SK-N-SH (cell line): ENCODE data around the gene PTPRD.

Experiments used
- EP300 ChIP-seq, 2 experiments: IDR thresholded peaks; 2 replicates each; pipeline versions ENCODE4 v1.4.0 to v1.6.1; 2012; ENCODE audit warnings: borderline replicate concordance in 1 of 2, low read depth in 1 of 2, low read length in 1 of 2
- EZH2phosphoT487 ChIP-seq: fragments of 200-600 bp; sonication (generic); IDR thresholded peaks from 2 replicates; pipeline ENCODE4 v1.6.1; 2017; ENCODE audit warnings: low read depth, mixed run types, mild to moderate bottlenecking, antibody characterized with exemption, moderate library complexity, borderline replicate concordance
- FOXJ3 ChIP-seq: sonication (generic); formaldehyde crosslinking; IDR thresholded peaks from 2 replicates; pipeline ENCODE4 v1.5.1; 2020; ENCODE audit warnings: mild to moderate bottlenecking, missing genetic modification reagents
- GABPA ChIP-seq: IDR thresholded peaks from 2 replicates; pipeline ENCODE4 v1.4.0; 2012; ENCODE audit warnings: low read depth, mild to moderate bottlenecking
- RXRA ChIP-seq: IDR thresholded peaks from 2 replicates; pipeline ENCODE4 v1.4.0; 2012; ENCODE audit warnings: low read depth, mild to moderate bottlenecking, borderline replicate concordance
- TF ChIP-seq, protein P1 (sequence below): fragments of 200-600 bp; sonication (generic); IDR thresholded peaks from 2 replicates; pipeline ENCODE4 v1.6.1; 2017; ENCODE audit warnings: antibody characterized with exemption, mild to moderate bottlenecking, moderate library complexity
- TF ChIP-seq, protein P2 (sequence below): IDR thresholded peaks from 2 replicates; pipeline ENCODE4 v1.4.0; 2012; ENCODE audit warnings: low read depth, borderline replicate concordance

DNA sequence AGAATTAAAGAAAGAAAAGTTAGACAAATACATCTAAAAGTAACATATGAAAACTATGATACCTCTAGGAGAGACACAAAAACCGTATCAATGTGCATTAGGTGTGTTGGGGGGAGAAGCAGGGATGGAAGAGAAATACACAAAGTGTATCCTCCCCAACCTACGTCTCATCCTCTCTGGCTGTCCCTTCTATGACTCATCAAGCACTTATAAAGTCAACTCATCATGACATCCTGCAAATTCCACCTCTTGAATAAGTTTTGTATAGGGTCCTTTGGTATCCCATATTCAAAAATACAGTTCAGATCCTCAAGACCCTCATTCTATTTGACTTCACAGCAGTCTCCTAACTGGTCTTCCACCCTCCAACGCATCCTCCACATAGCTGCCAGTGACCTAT, 1895.7 kb downstream of the PTPRD start:
- TF ChIP-seq EZH2phosphoT487 (no peak), GABPA (no peak), FOXJ3 (CRISPR knock-in tag) (no peak), EP300 (IDR thresholded peaks at IDR 0.05; ENCODE audit: borderline replicate concordance in 1 of 2, low read depth in 1 of 2, low read length in 1 of 2) (no peak), RXRA (no peak)
- TF ChIP-seq, protein P1, sequence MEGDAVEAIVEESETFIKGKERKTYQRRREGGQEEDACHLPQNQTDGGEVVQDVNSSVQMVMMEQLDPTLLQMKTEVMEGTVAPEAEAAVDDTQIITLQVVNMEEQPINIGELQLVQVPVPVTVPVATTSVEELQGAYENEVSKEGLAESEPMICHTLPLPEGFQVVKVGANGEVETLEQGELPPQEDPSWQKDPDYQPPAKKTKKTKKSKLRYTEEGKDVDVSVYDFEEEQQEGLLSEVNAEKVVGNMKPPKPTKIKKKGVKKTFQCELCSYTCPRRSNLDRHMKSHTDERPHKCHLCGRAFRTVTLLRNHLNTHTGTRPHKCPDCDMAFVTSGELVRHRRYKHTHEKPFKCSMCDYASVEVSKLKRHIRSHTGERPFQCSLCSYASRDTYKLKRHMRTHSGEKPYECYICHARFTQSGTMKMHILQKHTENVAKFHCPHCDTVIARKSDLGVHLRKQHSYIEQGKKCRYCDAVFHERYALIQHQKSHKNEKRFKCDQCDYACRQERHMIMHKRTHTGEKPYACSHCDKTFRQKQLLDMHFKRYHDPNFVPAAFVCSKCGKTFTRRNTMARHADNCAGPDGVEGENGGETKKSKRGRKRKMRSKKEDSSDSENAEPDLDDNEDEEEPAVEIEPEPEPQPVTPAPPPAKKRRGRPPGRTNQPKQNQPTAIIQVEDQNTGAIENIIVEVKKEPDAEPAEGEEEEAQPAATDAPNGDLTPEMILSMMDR: no peak
- TF ChIP-seq, protein P2, sequence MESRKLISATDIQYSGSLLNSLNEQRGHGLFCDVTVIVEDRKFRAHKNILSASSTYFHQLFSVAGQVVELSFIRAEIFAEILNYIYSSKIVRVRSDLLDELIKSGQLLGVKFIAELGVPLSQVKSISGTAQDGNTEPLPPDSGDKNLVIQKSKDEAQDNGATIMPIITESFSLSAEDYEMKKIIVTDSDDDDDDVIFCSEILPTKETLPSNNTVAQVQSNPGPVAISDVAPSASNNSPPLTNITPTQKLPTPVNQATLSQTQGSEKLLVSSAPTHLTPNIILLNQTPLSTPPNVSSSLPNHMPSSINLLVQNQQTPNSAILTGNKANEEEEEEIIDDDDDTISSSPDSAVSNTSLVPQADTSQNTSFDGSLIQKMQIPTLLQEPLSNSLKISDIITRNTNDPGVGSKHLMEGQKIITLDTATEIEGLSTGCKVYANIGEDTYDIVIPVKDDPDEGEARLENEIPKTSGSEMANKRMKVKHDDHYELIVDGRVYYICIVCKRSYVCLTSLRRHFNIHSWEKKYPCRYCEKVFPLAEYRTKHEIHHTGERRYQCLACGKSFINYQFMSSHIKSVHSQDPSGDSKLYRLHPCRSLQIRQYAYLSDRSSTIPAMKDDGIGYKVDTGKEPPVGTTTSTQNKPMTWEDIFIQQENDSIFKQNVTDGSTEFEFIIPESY: no peak
